SU-DHL-6 (cell line): ENCODE data around the gene PTPRN2.

Source experiments
- EZH2phosphoT487 ChIP-seq: fragments of 200-600 bp; sonication (generic), shearing (Covaris generic); conservative IDR thresholded peaks from 2 replicates; pipeline ENCODE4 v1.6.1; 2018; ENCODE audit warnings: mild to moderate bottlenecking, antibody characterized with exemption, low read length, moderate library complexity, mixed read lengths
- TF ChIP-seq, protein P1 (sequence below): fragments of 200-600 bp; sonication (generic); IDR thresholded peaks from one replicate; pipeline ENCODE4 v1.5.1; 2017; ENCODE audit warnings: antibody characterized with exemption, mild to moderate bottlenecking, low read length, moderate library complexity; ENCODE audit not compliant: insufficient read depth, poor library complexity, severe bottlenecking

DNA sequence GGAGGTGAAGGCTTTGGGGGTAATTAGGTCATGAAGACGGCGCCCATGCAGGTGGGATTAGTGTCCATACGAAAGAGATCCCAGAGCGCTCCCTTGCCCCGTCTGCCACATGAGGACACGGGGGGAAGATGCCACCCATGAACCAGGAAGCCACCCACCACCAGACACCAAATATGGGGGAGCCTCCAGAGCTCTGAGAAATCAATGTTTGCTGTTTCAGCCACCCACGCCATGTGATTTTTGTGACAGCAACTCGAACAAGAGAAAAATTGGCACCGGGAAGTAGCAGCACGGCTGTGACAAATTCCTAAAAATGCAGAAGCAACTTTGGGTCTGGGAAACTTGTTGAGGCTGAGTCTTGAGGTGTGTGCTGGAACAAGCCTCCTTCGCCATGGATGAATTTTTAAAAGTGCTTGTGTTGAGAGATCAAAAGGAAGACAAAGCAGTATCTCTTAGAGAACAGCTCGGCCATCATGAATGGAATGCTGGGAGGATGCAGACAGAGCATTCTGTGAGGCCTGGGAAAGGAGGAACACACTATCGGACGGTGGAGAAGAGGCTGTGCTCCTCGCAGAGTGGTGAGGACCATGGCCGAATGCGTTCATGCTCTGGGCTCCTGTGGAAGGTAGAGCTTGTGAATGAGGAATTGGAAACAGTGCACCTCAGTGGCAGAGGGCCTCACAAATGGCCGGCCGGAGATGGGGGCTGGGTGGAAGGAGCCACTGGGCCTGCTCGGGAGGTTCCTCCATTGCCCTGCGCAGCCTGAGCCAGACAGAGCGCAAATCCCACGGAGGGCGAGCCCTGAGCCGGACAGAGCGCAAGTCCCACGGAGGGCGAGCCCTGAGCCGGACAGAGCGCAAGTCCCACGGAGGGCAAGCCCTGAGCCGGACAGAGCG lies 277.5 kb downstream of the PTPRN2 start:
- TF ChIP-seq, protein P1, sequence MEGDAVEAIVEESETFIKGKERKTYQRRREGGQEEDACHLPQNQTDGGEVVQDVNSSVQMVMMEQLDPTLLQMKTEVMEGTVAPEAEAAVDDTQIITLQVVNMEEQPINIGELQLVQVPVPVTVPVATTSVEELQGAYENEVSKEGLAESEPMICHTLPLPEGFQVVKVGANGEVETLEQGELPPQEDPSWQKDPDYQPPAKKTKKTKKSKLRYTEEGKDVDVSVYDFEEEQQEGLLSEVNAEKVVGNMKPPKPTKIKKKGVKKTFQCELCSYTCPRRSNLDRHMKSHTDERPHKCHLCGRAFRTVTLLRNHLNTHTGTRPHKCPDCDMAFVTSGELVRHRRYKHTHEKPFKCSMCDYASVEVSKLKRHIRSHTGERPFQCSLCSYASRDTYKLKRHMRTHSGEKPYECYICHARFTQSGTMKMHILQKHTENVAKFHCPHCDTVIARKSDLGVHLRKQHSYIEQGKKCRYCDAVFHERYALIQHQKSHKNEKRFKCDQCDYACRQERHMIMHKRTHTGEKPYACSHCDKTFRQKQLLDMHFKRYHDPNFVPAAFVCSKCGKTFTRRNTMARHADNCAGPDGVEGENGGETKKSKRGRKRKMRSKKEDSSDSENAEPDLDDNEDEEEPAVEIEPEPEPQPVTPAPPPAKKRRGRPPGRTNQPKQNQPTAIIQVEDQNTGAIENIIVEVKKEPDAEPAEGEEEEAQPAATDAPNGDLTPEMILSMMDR, result no peak
- no peak for TF ChIP-seq EZH2phosphoT487
